ES-I3 (cell line): Measurements from ENCODE around the gene PCED1A.
"Not testable (repeated sequence)": the region's sequence is repeated elsewhere in the genome, so short reads cannot be mapped to it uniquely, and the experiment has no call there.

Source experiments
- H3K36me3 ChIP-seq: 2 replicates; pipeline ENCODE4 v1.6.1; 2013; ENCODE audit warnings: mild to moderate bottlenecking, low read length, control low read depth, moderate library complexity; ENCODE audit not compliant: insufficient read depth
- H3K4me1 ChIP-seq: 2 replicates; pipeline ENCODE4 v1.6.1; 2013; ENCODE audit warnings: mild to moderate bottlenecking, control low read depth, low read length; ENCODE audit not compliant: insufficient read depth
- H3K9ac ChIP-seq: 2 replicates; pipeline ENCODE4 v1.6.1; 2013; ENCODE audit warnings: low read depth, mild to moderate bottlenecking, low read length, moderate library complexity
- H3K9me3 ChIP-seq: 2 replicates; pipeline ENCODE4 v1.6.1; 2013; ENCODE audit warnings: mild to moderate bottlenecking, low read length, moderate library complexity; ENCODE audit not compliant: control insufficient read depth, insufficient read depth

The PCED1A gene

GRCh38 chr20:2809690-2810089 lies 30.8 kb downstream of the PCED1A start:
- H3K9me3 ChIP-seq, result no peaks in the 10 kb centered on the region
- H3K36me3 ChIP-seq, result no peaks in the 10 kb centered on the region
- H3K9ac ChIP-seq, result no peak overlapping the region

DNA sequence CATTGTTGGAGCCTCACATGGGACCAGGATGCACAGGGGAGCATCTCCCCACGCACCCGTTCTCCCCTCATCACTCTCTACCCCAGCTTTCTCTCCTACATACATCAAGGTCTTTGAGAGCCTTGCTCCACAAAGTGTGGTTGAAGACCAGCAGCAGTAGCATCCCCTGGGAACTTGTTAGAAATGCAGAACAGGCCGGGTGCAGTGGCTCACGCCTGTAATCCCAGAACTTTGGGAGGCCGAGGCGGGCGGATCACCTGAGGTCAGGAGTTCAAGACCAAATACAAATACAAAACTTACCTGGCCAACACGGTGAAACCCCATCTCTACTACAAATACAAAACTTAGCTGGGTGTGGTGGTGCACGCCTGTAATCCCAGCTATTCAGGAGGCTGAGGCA lies 32.5 kb downstream of the PCED1A start:
- H3K9ac ChIP-seq, H3K9me3 ChIP-seq, H3K36me3 ChIP-seq, H3K4me1 ChIP-seq: not testable (repeated sequence)

More at GRCh38 chr20:2809690-2810089, 30.8 kb downstream of the PCED1A start:
- H3K4me1 ChIP-seq, result 0 out of 2 replicates have a peak, but pooled peaks cover 7% of the 10 kb centered on the region

DNA sequence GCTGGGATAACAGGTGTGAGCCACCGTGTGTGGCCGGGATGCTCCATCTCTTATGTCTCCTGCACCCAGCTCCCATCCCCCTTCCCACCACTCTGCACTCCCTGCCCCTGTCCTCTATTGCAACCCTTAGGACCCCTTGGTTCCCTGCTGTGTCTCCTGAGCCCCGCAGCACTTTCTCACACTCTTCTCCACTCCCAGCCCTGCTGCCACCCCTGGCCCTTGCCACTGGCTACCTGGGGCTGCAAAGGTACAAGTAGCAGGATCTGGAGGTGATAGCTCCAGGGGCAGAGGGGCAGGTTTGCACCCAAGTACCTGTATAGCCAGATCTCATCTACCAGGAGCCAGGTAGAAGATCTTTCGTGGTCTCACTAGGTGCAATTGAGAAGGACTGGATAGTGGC lies 33.4 kb downstream of the PCED1A start:
- Histone ChIP-seq H3K9me3 (no peaks in the 10 kb centered on the region), H3K9ac (no peak overlapping the region), H3K4me1 (0 out of 2 replicates have a peak, but pooled peaks cover 7% of the 10 kb centered on the region), H3K36me3 (no peaks in the 10 kb centered on the region)

- Histone ChIP-seq H3K9me3 (no peaks in the 10 kb centered on the region), H3K4me1 (0 out of 2 replicates have a peak, but pooled peaks cover 7% of the 10 kb centered on the region), H3K9ac (no peak overlapping the region), H3K36me3 (no peaks in the 10 kb centered on the region)
These were observed 34.1 kb downstream of the PCED1A start for GRCh38 chr20:2806351-2806701.

DNA sequence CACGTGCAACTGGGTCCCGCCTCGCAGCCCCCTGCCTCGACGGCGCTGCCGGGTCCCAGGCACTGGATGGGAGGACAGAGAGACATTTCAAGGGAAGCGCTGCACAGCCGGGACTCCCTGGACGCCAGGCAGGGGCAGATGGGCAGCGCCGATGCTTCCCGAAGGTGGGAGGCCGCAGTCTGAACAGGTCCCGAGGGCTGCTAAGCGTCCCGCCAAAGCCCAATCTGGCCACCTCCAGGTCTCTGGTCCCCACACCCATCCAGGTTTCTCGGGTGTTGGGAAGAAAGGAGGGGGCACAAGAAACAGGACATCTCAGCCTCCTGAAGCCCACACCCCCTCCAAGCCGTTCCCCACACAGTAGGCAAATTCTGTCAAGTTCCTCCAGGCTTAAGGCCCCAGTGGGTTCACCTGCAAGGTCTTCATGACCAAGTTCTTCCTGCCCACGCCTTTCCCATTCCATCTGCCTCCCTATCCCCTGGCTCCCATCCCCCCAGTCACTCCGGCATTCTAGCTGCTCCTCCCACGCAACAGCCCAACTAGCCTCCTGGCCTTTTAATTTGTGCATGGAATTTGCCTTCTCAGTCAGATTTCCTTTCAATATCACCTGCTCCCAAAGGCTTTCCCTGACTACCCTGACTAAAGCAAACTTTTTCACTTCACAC lies 34.6 kb downstream of the PCED1A start:
- Histone ChIP-seq H3K36me3 (no peaks in the 10 kb centered on the region), H3K4me1 (0 out of 2 replicates have a peak, but pooled peaks cover 7% of the 10 kb centered on the region), H3K9me3 (no peaks in the 10 kb centered on the region), H3K9ac (peak overlapping the region; percentile 38; the same call in 1 of the 2 replicates)

- Histone ChIP-seq H3K36me3 (no peaks in the 10 kb centered on the region), H3K9ac (peak overlapping the region; percentile 38; the same call in 1 of the 2 replicates), H3K4me1 (0 out of 2 replicates have a peak, but pooled peaks cover 7% of the 10 kb centered on the region), H3K9me3 (no peaks in the 10 kb centered on the region)
These were observed 35.4 kb downstream of the PCED1A start for GRCh38 chr20:2804852-2805688.

DNA sequence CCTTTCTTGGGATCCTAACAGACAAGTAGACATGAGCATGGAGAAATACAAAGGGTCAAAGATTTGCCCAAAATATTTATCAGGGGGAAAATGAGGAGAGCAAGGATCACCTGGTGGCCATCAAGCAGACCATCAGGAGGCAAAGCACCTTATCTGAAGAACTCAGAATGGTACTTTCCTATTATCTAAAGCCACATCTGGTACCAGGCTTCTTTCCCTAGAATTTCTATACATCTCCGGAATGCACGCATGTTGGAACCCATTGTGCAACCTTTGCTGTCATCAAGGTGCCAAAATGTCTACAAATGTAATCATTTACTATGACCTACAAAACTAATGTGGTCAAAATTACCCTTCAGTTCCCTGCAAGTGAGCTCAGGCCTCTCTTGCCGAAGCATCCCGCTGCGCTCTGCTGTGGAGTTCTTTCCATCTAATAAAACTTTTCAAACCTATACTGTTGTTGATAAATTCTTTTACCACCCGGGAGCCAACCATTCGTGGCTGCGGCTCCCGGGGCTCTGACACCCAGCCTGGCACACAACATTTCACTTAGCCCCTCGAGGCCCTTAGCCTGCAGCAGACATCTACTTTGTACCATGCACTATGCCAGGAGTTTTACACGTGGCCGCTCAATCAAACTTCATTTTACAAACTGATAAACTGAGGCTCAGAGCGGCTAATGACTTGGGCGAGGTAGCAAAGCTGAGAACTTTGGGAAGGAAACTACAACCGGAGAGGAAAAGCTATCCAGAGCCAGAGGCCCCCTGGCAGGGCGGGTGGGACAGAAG lies 36.2 kb downstream of the PCED1A start:
- Histone ChIP-seq H3K4me1 (peaks cover 7% of the 10 kb centered on the region; the same call in 1 of the 2 replicates), H3K9me3 (no peaks in the 10 kb centered on the region), H3K9ac (no peak overlapping the region), H3K36me3 (no peaks in the 10 kb centered on the region)

GRCh38 chr20:2801286-2801728 lies 39.1 kb downstream of the PCED1A start:
- Histone ChIP-seq H3K4me1 (peaks cover 6% of the 10 kb centered on the region; the same call in 1 of the 2 replicates), H3K9ac (peak overlapping the region; percentile 70; the same call in 1 of the 2 replicates), H3K9me3 (no peaks in the 10 kb centered on the region), H3K36me3 (no peaks in the 10 kb centered on the region)

DNA sequence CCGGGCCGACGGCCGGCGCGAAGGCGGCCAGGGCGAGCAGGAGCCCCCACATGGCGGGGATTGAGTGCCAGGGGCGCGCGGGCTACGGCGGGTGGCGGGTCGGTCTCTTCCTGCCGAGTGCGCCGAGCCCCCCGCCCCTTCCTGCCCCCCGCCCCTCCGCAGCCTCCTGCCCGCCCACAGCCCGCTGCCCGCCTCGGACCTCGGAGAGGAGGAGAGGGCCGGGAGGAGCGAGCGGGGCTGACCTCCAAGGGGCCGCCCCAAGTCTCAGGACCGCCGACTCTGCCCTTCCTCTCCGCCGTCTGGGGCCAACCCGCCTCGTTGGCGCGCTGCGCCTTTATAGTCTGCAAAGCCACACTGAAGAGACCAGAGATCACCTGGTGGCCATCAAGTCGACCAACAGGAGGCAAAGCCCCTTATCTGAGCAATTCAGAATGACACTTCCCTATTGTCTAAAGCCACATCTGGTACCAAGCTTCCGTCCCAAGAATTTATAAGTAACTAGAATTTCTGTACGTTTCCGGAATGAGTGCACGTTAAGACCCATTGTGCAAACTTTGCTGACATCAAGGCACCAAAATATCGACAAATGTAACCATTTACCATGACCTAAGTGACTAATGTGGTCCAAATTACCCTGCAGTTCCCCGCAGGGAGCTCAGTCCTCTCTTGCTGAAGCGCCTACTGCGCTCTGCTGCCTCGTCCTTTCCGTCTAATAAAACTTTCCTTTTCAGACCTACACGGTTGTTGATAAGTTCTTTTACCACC lies 39.8 kb downstream of the PCED1A start, which contains the start of gene CPXM1:
Gene CPXM1, minus strand, starts transcription at position 107 of the 765 bp plus-strand sequence. Its CDS starts 55 bp downstream, at position 52.
- H3K9ac ChIP-seq, result peak within 1 kb of the TSS; percentile 70
- H3K9me3 ChIP-seq, result no peaks in the 10 kb centered on the region
- no peaks in the 10 kb centered on the region for H3K36me3 ChIP-seq
- no peaks in the 10 kb centered on the region; the same call in 1 of the 2 replicates for H3K4me1 ChIP-seq

DNA sequence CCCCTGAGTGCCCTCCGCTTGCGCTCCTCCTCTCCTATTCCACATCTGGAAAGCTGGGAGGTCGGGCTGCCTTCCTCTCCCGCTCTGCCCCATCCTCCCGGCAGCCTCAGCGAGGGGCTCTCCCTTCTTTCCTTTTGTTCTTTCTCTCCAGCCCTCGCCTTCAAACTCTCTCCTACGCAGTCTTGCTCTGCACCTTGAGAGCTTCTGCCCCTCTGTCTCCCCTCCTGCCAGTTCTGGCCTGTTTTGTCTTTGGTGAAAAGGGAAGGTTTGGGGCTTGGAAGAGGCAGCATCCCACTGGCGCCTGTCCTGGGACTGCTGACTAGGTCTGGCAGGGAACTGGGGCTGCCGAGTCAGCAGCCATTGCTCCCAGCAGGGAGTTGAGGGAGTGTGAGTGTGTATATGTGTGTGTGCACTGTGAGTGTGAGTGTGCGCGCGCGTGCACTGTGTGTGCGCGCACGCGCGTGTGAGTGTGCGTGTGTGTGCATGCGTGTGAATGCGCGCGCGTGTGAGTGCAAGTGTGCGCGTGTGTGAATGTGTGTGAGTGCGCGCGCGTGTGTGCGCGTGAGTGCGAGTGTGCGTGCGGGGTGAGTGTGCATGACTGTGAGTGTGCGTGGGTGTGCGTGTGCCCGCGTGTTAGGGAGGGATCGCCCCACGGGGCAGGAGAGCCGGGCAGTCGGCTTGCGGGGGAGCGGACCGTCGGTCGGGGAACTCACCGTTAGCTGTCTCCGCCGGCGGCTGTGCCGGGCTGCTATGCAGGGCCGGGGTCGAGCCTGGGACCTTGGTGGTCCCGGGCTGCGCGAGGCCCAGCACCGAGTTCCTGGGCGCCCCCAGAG lies 40.6 kb downstream of the PCED1A start:
- Histone ChIP-seq H3K36me3 (no peaks in the 10 kb centered on the region), H3K4me1 (no peaks in the 10 kb centered on the region; the same call in 1 of the 2 replicates), H3K9ac (peak overlapping the region; percentile 46), H3K9me3 (no peaks in the 10 kb centered on the region)

DNA sequence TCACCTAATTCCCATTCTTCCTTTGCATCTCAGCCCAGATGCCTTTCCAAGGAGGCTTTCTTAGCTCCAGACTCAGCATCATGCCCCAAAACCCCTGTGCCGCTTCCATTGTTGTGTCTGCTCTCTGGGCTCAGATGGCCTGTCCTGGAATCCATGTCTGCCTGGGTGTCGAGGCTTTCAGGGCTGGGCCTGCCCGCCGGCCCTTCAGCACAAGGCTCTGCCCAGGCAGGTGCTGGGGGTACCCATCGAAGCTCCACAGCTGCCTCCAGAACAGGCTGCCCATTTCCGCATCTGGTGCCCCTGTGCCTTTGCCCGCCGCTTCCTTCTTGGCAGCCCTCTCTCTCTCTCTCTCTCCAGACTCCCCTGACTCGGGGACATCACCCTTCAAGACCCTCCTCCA lies 41.2 kb downstream of the PCED1A start:
- Histone ChIP-seq H3K36me3 (no peaks in the 10 kb centered on the region), H3K4me1 (no peaks in the 10 kb centered on the region; the same call in 1 of the 2 replicates), H3K9me3 (no peaks in the 10 kb centered on the region), H3K9ac (peak overlapping the region; percentile 46; the same call in 1 of the 2 replicates)

GRCh38 chr20:2798814-2799213 lies 41.6 kb downstream of the PCED1A start:
- Histone ChIP-seq H3K36me3 (no peaks in the 10 kb centered on the region), H3K9ac (no peak overlapping the region), H3K9me3 (no peaks in the 10 kb centered on the region), H3K4me1 (no peaks in the 10 kb centered on the region; the same call in 1 of the 2 replicates)
